Measurements from ENCODE around the gene NUCB1.

DNA sequence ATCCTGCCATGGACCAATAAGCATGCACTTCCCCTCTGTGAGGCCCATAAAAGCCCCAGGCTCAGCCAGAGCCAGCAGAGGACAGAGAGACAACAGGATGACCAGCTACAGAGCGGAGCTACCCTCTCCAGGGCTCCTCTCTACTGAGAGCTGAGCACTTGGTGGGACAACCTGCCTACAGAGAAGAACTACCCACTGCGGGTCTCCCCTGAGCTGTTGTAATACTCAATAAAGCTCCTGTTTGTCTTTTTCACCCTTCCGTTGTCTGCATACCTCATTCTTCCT, 47.1 kb downstream of the NUCB1 start:
- no peak for TF ChIP-seq POLR2A (IDR thresholded peaks at IDR 0.05)
- TF ChIP-seq, protein P1, sequence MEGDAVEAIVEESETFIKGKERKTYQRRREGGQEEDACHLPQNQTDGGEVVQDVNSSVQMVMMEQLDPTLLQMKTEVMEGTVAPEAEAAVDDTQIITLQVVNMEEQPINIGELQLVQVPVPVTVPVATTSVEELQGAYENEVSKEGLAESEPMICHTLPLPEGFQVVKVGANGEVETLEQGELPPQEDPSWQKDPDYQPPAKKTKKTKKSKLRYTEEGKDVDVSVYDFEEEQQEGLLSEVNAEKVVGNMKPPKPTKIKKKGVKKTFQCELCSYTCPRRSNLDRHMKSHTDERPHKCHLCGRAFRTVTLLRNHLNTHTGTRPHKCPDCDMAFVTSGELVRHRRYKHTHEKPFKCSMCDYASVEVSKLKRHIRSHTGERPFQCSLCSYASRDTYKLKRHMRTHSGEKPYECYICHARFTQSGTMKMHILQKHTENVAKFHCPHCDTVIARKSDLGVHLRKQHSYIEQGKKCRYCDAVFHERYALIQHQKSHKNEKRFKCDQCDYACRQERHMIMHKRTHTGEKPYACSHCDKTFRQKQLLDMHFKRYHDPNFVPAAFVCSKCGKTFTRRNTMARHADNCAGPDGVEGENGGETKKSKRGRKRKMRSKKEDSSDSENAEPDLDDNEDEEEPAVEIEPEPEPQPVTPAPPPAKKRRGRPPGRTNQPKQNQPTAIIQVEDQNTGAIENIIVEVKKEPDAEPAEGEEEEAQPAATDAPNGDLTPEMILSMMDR (IDR thresholded peaks at IDR 0.05 in 4 of 5, conservative IDR thresholded peaks at IDR 0.05 in 1 of 5): no peak
